ENCODE results near the gene NEIL3. TPM values are rescaled to one million over a fixed set of nuclear protein-coding genes. Genes with fewer than 3 reads are reported as not detected.

The NEIL3 gene
- total and polyA plus RNA-seq, 2 donors (not counting 1 experiment from before 2014, with no cell fraction given): 0.15 TPM; not detected in 1

DNA sequence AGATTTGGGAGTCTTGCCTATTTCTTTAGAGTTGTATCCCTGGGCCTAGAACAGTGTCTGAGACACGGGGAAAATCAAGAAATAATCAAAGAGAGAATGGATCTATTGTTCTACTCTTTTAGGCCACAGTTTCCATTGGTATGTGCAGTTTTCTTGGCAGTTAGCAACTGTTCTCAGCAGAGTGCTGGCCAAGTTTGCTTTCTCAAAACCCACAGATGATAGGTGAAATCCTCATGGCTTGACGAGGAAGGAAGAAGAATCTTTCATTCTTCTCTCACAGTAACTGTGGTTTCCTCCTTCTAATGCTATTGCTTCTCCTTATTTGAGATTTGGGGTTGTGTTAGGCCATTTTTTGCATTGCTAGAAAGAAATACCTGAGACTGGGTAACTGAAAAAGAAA is 90.4 kb downstream of the NEIL3 start:
- WGBS (ENCODE audit: insufficient coverage): 33% methylated on average over 1 of the region's 2 CpGs
- no peaks in the 10 kb centered on the region for H3K79me2 ChIP-seq (ENCODE audit: control insufficient read depth, insufficient read depth, low read length)
- H3K27me3 ChIP-seq (replicated peaks in 1 of 4; ENCODE audit: control extremely low read depth in 1 of 4, control insufficient read depth in 3 of 4, insufficient read depth in 4 of 4, low read length in 3 of 4): no peaks in the 10 kb centered on the region
- DNase-seq: no peak
- TF ChIP-seq, protein P1, sequence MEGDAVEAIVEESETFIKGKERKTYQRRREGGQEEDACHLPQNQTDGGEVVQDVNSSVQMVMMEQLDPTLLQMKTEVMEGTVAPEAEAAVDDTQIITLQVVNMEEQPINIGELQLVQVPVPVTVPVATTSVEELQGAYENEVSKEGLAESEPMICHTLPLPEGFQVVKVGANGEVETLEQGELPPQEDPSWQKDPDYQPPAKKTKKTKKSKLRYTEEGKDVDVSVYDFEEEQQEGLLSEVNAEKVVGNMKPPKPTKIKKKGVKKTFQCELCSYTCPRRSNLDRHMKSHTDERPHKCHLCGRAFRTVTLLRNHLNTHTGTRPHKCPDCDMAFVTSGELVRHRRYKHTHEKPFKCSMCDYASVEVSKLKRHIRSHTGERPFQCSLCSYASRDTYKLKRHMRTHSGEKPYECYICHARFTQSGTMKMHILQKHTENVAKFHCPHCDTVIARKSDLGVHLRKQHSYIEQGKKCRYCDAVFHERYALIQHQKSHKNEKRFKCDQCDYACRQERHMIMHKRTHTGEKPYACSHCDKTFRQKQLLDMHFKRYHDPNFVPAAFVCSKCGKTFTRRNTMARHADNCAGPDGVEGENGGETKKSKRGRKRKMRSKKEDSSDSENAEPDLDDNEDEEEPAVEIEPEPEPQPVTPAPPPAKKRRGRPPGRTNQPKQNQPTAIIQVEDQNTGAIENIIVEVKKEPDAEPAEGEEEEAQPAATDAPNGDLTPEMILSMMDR (IDR thresholded peaks at IDR 0.05): no peak
- no peak for TF ChIP-seq EZH2 (IDR thresholded peaks at IDR 0.05; ENCODE audit: borderline replicate concordance, insufficient read depth, low read depth, low read length, poor library complexity, severe bottlenecking)
- Mint-ChIP-seq H3K4me1 (no peaks in the 10 kb centered on the region), H3K27me3 (peaks cover 12% of the 10 kb centered on the region), H3K27ac (no peak overlapping the region), H3K9me3 (ENCODE audit: insufficient read depth) (no peaks in the 10 kb centered on the region), H3K4me3 (no peak overlapping the region)
- H3K9ac ChIP-seq (ENCODE audit: low read length): no peak overlapping the region
- H2AFZ ChIP-seq (ENCODE audit: insufficient read depth, low read depth, low read length, poor library complexity, severe bottlenecking): no peak overlapping the region
- ATAC-seq (ENCODE audit: low read depth): no peak
- H3K27ac ChIP-seq (ENCODE audit: low read length in 2 of 2): no peak overlapping the region
- no peak overlapping the region for H3K4me2 ChIP-seq (replicated peaks; ENCODE audit: low read depth, low read length, poor library complexity, severe bottlenecking)
- no peaks in the 10 kb centered on the region for H3K36me3 ChIP-seq (replicated peaks in 1 of 2; ENCODE audit: control extremely low read depth in 1 of 2, control insufficient read depth in 1 of 2, extremely low read depth in 1 of 2, insufficient read depth in 2 of 2, low read length in 1 of 2)
- intact Hi-C loops (cut with micrococcal nuclease): no loop called here
- H3K4me3 ChIP-seq (ENCODE audit: control extremely low read depth in 1 of 5, extremely low read depth in 1 of 5, insufficient read depth in 1 of 5, low read depth in 2 of 5, low read length in 4 of 5): no peak overlapping the region
- H3K9me3 ChIP-seq (ENCODE audit: control extremely low read depth in 1 of 3, control insufficient read depth in 2 of 3, insufficient read depth in 1 of 3, low read length in 2 of 3): no peaks in the 10 kb centered on the region
- no peaks in the 10 kb centered on the region for H3K4me1 ChIP-seq (ENCODE audit: control insufficient read depth in 2 of 2, insufficient read depth in 2 of 2, low read length in 2 of 2)
- ChIA-PET POLR2A (no interaction called here), CTCF (no interaction called here)
- H4K20me1 ChIP-seq (ENCODE audit: control insufficient read depth, insufficient read depth, low read length, poor library complexity, severe bottlenecking): no peaks in the 10 kb centered on the region

GRCh38 chr4:177401658-177402273 is 92.1 kb downstream of the NEIL3 start:
- Histone ChIP-seq H2AFZ (ENCODE audit: insufficient read depth, low read depth, low read length, poor library complexity, severe bottlenecking) (no peak overlapping the region), H3K36me3 (replicated peaks in 1 of 2; ENCODE audit: control extremely low read depth in 1 of 2, control insufficient read depth in 1 of 2, extremely low read depth in 1 of 2, insufficient read depth in 2 of 2, low read length in 1 of 2) (no peaks in the 10 kb centered on the region), H3K4me2 (replicated peaks; ENCODE audit: low read depth, low read length, poor library complexity, severe bottlenecking) (no peak overlapping the region), H3K27me3 (replicated peaks in 1 of 4; ENCODE audit: control extremely low read depth in 1 of 4, control insufficient read depth in 3 of 4, insufficient read depth in 4 of 4, low read length in 3 of 4) (no peaks in the 10 kb centered on the region), H4K20me1 (ENCODE audit: control insufficient read depth, insufficient read depth, low read length, poor library complexity, severe bottlenecking) (no peaks in the 10 kb centered on the region), H3K4me3 (ENCODE audit: control extremely low read depth in 1 of 5, extremely low read depth in 1 of 5, insufficient read depth in 1 of 5, low read depth in 2 of 5, low read length in 4 of 5) (no peak overlapping the region), H3K79me2 (ENCODE audit: control insufficient read depth, insufficient read depth, low read length) (no peaks in the 10 kb centered on the region), H3K4me1 (ENCODE audit: control insufficient read depth in 2 of 2, insufficient read depth in 2 of 2, low read length in 2 of 2) (no peaks in the 10 kb centered on the region), H3K9ac (ENCODE audit: low read length) (no peak overlapping the region), H3K9me3 (ENCODE audit: control extremely low read depth in 1 of 3, control insufficient read depth in 2 of 3, insufficient read depth in 1 of 3, low read length in 2 of 3) (no peaks in the 10 kb centered on the region), H3K27ac (ENCODE audit: low read length in 2 of 2) (no peak overlapping the region)
- H3K27me3 Mint-ChIP-seq: peaks cover 12% of the 10 kb centered on the region
- no peak overlapping the region for H3K27ac Mint-ChIP-seq
- ATAC-seq (ENCODE audit: low read depth) (no peak), DNase-seq (no peak)
- H3K4me3 Mint-ChIP-seq: no peak overlapping the region
- H3K9me3 Mint-ChIP-seq (ENCODE audit: insufficient read depth): no peaks in the 10 kb centered on the region
- POLR2A ChIA-PET: no interaction called here
- CTCF ChIA-PET: no interaction called here
- 90% methylated on average over 3 of the region's 5 CpGs for WGBS (ENCODE audit: insufficient coverage)
- TF ChIP-seq, protein P1 (IDR thresholded peaks at IDR 0.05): no peak
- TF ChIP-seq EZH2 (IDR thresholded peaks at IDR 0.05; ENCODE audit: borderline replicate concordance, insufficient read depth, low read depth, low read length, poor library complexity, severe bottlenecking): no peak
- intact Hi-C loops (cut with micrococcal nuclease): no loop called here
- no peaks in the 10 kb centered on the region for H3K4me1 Mint-ChIP-seq
